ENCODE data around the gene NSMCE1.
"Not testable (repeated sequence)": the region's sequence is repeated elsewhere in the genome, so short reads cannot be mapped to it uniquely, and the experiment has no call there.

The NSMCE1 gene

GRCh38 chr16:27281243-27281642, 12.7 kb upstream of the NSMCE1 start:
- no peaks in the 10 kb centered on the region for H3K36me3 ChIP-seq
- no peak overlapping the region for H3K27ac ChIP-seq
- H3K27me3 ChIP-seq: no peaks in the 10 kb centered on the region
- no peak overlapping the region for H3K4me3 ChIP-seq
- no peak for TF ChIP-seq CTCF (IDR thresholded peaks at IDR 0.05)
- no peak for DNase-seq
- peaks cover 0 to 7% (median 3%) of the 10 kb centered on the region in 4 donors for H3K4me1 ChIP-seq
- intact Hi-C loops (cut with DNase I; ENCODE audit: low total_unique reads): no loop called here
- no peaks in the 10 kb centered on the region for H3K9me3 ChIP-seq

GRCh38 chr16:27275394-27275793, 6.8 kb upstream of the NSMCE1 start:
- no peak for DNase-seq
- no peaks in the 10 kb centered on the region for H3K9me3 ChIP-seq
- no peaks in the 10 kb centered on the region for H3K36me3 ChIP-seq
- H3K4me3 ChIP-seq: no peak overlapping the region
- intact Hi-C loops (cut with DNase I; ENCODE audit: low total_unique reads): no loop called here
- no peak overlapping the region for H3K27ac ChIP-seq
- no peak for TF ChIP-seq CTCF (IDR thresholded peaks at IDR 0.05)
- no peaks in the 10 kb centered on the region for H3K27me3 ChIP-seq
- H3K4me1 ChIP-seq: no peaks in the 10 kb centered on the region

GRCh38 chr16:27274424-27274874, 5.9 kb upstream of the NSMCE1 start:
- not testable (repeated sequence) for DNase-seq, H3K9me3 ChIP-seq, H3K27ac ChIP-seq

DNA sequence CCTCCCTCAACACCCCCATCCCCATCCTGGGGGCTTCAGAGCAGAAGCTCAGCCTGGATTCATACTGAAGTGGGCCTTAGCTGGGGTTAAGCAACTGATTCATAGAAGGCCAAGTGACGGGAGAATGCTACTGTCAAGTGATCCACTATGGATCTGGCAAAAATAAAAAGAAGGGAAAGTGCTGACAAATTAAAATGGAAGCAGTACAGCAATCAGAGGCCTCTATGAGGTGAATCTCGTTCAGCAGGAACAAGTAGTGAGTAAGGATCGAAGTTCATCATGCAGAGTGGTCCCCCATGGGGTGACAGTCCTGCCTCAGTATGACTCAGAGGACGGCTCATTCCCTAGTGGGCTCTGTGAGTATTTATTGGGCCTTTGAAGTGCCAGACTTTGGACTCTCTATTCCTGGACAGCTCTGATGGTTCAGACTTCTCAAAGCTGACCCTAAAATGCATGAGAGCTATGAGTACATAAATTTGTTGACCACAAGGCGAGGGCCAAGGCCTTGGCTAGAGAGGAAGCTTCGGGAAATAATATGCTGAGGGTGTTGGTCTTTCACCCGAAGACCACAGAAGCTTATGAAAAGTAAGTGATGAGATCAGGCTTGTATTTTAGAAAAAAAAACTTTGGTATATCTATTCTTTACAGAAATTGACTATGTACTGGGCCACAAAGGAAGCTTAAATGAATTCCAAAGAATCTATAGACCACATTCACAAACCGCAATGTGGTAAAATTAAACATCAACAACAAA, 5.3 kb upstream of the NSMCE1 start:
- Histone ChIP-seq H3K36me3 (no peaks in the 10 kb centered on the region), H3K9me3 (no peaks in the 10 kb centered on the region), H3K4me3 (no peak overlapping the region), H3K4me1 (peaks cover 0 to 7% (median 5%) of the 10 kb centered on the region in 4 donors), H3K27ac (no peak overlapping the region), H3K27me3 (no peaks in the 10 kb centered on the region)
- no peak for DNase-seq
- intact Hi-C loops (cut with DNase I; ENCODE audit: low total_unique reads): no loop called here
- TF ChIP-seq CTCF (IDR thresholded peaks at IDR 0.05): no peak

More at GRCh38 chr16:27274424-27274874, 5.9 kb upstream of the NSMCE1 start:
- intact Hi-C loops (cut with DNase I; ENCODE audit: low total_unique reads); H3K4me3 ChIP-seq; H3K4me1 ChIP-seq; H3K36me3 ChIP-seq; H3K27me3 ChIP-seq: not testable (repeated sequence)

- intact Hi-C loops (cut with DNase I; ENCODE audit: low total_unique reads): no loop called here
Measured at GRCh38 chr16:27273330-27273669, 4.7 kb upstream of the NSMCE1 start.

GRCh38 chr16:27272697-27273096, 4.1 kb upstream of the NSMCE1 start:
- DNase-seq; H3K9me3 ChIP-seq; H3K27ac ChIP-seq; intact Hi-C loops (cut with DNase I; ENCODE audit: low total_unique reads); H3K4me3 ChIP-seq; H3K27me3 ChIP-seq; H3K36me3 ChIP-seq: not testable (repeated sequence)
- H3K4me1 ChIP-seq: peaks cover 0 to 11% (median 9%) of the 10 kb centered on the region in 4 donors

More at GRCh38 chr16:27273330-27273669, 4.7 kb upstream of the NSMCE1 start:
- no peaks in the 10 kb centered on the region for H3K27me3 ChIP-seq
- no peak overlapping the region for H3K27ac ChIP-seq
- DNase-seq: no peak
- H3K36me3 ChIP-seq: no peaks in the 10 kb centered on the region
- peaks cover 0 to 7% (median 6%) of the 10 kb centered on the region in 4 donors for H3K4me1 ChIP-seq
- no peak overlapping the region for H3K4me3 ChIP-seq
- H3K9me3 ChIP-seq: no peaks in the 10 kb centered on the region
- no peak for TF ChIP-seq CTCF (IDR thresholded peaks at IDR 0.05)

All from tibial artery (tissue), 4 donors.